SK-N-SH (cell line): ENCODE data around the gene LTA4H. TPM values are rescaled to one million over a fixed set of nuclear protein-coding genes. Genes with fewer than 3 reads are reported as not detected.

Experiments used
- CTCF ChIA-PET: fragments of 300-600, 350-600 bp; formaldehyde crosslinking; extraction: SDS; loops from one replicate; lab custom pipeline; 2021; lab: Yijun Ruan, JAX
- POLR2A ChIA-PET: fragments of 350-600 bp; sonication (Branson Sonifier 250); formaldehyde crosslinking; extraction: SDS; loops from one replicate; lab custom pipeline; 2020; ENCODE audit warnings: antibody characterized with exemption, inconsistent platforms; lab: Yijun Ruan, JAX
- DNase-seq: peaks from one replicate; pipeline ENCODE4 v3.0.0; 2012
- H2AFZ ChIP-seq: fragments of 200-600 bp; sonication (generic); 2 replicates; pipeline ENCODE4 v1.8.1; 2016; ENCODE audit warnings: antibody characterized with exemption, mild to moderate bottlenecking, low read depth
- H3F3A ChIP-seq: fragments of 200-600 bp; sonication (generic); replicated peaks from 2 replicates; pipeline ENCODE3; 2016; ENCODE audit warnings: antibody characterized with exemption, mild to moderate bottlenecking; ENCODE audit not compliant: insufficient read depth
- H3K27ac ChIP-seq, 2 experiments: fragments of 200-500 bp in 1 of 2; fragments of 200-600 bp in 1 of 2; sonication (Bioruptor generic) in 1 of 2; sonication (generic), shearing (Covaris generic) in 1 of 2; 2 replicates each; pipeline versions ENCODE4 v1.5.1 to v1.6.1; 2014 to 2016; ENCODE audit warnings: low read depth in 2 of 2, inconsistent platforms in 1 of 2, low read length in 1 of 2, mild to moderate bottlenecking in 1 of 2, mixed read lengths in 1 of 2
- H3K27me3 ChIP-seq: fragments of 200-600 bp; sonication (generic), shearing (Covaris generic); 2 replicates; pipeline ENCODE4 v1.6.1; 2016; ENCODE audit warnings: mixed run types; ENCODE audit not compliant: insufficient read depth
- H3K36me3 ChIP-seq, 2 experiments: fragments of 200-500 bp in 1 of 2; fragments of 200-600 bp in 1 of 2; sonication (Bioruptor generic) in 1 of 2; sonication (generic) in 1 of 2; replicated peaks in 1 of 2; 2 replicates each; pipeline versions ENCODE3 to v1.5.1; 2014 to 2016; ENCODE audit warnings: low read length in 1 of 2, mild to moderate bottlenecking in 1 of 2; ENCODE audit not compliant: insufficient read depth in 2 of 2, control insufficient read depth in 1 of 2
- H3K4me1 ChIP-seq, 2 experiments: fragments of 200-500 bp in 1 of 2; fragments of 200-600 bp in 1 of 2; sonication (Bioruptor generic) in 1 of 2; sonication (generic), shearing (Covaris generic) in 1 of 2; 2 replicates each; pipeline versions ENCODE4 v1.5.1 to v1.6.1; 2014 to 2016; ENCODE audit warnings: low read depth in 1 of 2, low read length in 1 of 2, mixed run types in 1 of 2; ENCODE audit not compliant: insufficient read depth in 2 of 2, control insufficient read depth in 1 of 2
- H3K4me2 ChIP-seq: fragments of 200-600 bp; sonication (generic), shearing (Covaris generic); 2 replicates; pipeline ENCODE4 v1.6.1; 2017; ENCODE audit warnings: mixed run types
- H3K4me3 ChIP-seq, 2 experiments: fragments of 200-500 bp in 1 of 2; fragments of 200-600 bp in 1 of 2; sonication (Bioruptor generic) in 1 of 2; sonication (generic), shearing (Covaris generic) in 1 of 2; 2 replicates each; pipeline versions ENCODE4 v1.5.1 to v1.8.1; 2014 to 2016; ENCODE audit warnings: low read depth in 2 of 2, inconsistent platforms in 1 of 2, low read length in 1 of 2, mild to moderate bottlenecking in 1 of 2, mixed read lengths in 1 of 2, moderate library complexity in 1 of 2
- H3K79me2 ChIP-seq: fragments of 200-600 bp; sonication (generic); 2 replicates; pipeline ENCODE4 v1.8.1; 2017; ENCODE audit warnings: mild to moderate bottlenecking; ENCODE audit not compliant: insufficient read depth
- H3K9ac ChIP-seq: fragments of 200-600 bp; sonication (generic); 2 replicates; pipeline ENCODE4 v1.6.1; 2017; ENCODE audit warnings: mixed run types
- H3K9me2 ChIP-seq: fragments of 200-600 bp; sonication (generic); 2 replicates; pipeline ENCODE4 v1.6.1; 2017; ENCODE audit warnings: mixed run types
- H3K9me3 ChIP-seq: fragments of 200-600 bp; sonication (generic); 2 replicates; pipeline ENCODE4 v1.6.1; 2017; ENCODE audit warnings: mixed run types, mild to moderate bottlenecking, moderate library complexity
- H4K20me1 ChIP-seq: fragments of 200-600 bp; sonication (generic); 2 replicates; pipeline ENCODE4 v1.6.1; 2017; ENCODE audit warnings: mild to moderate bottlenecking, mixed run types; ENCODE audit not compliant: insufficient read depth
- CHD2 ChIP-seq: fragments of 150-350 bp; IDR thresholded peaks from 2 replicates; pipeline ENCODE4 v1.6.1; 2018; ENCODE audit warnings: low read length; ENCODE audit not compliant: partially characterized antibody
- ELF1 ChIP-seq: IDR thresholded peaks from 2 replicates; pipeline ENCODE4 v1.4.0; 2012
- EP300 ChIP-seq, 2 experiments: IDR thresholded peaks; 2 replicates each; pipeline versions ENCODE4 v1.4.0 to v1.6.1; 2012; ENCODE audit warnings: borderline replicate concordance in 1 of 2, low read depth in 1 of 2, low read length in 1 of 2
- FOXJ3 ChIP-seq: sonication (generic); formaldehyde crosslinking; IDR thresholded peaks from 2 replicates; pipeline ENCODE4 v1.5.1; 2020; ENCODE audit warnings: mild to moderate bottlenecking, missing genetic modification reagents
- GATA2 ChIP-seq: sonication (generic); formaldehyde crosslinking; IDR thresholded peaks from 2 replicates; pipeline ENCODE4 v1.5.0; 2020; ENCODE audit warnings: mild to moderate bottlenecking, missing genetic modification reagents
- MXI1 ChIP-seq: IDR thresholded peaks from 2 replicates; pipeline ENCODE4 v1.6.1; 2012; ENCODE audit warnings: mild to moderate bottlenecking, low read depth, low read length, improper control_type of control experiment
- RAD21 ChIP-seq: IDR thresholded peaks from 2 replicates; pipeline ENCODE4 v1.6.1; 2012; ENCODE audit warnings: mild to moderate bottlenecking, low read length
- RFX5 ChIP-seq: IDR thresholded peaks from 2 replicates; pipeline ENCODE4 v1.6.1; 2012; ENCODE audit warnings: mild to moderate bottlenecking, improper control_type of control experiment, low read length
- SMC3 ChIP-seq: IDR thresholded peaks from 2 replicates; pipeline ENCODE4 v1.6.1; 2012; ENCODE audit warnings: low read depth, low read length, improper control_type of control experiment
- YY1 ChIP-seq: IDR thresholded peaks from 2 replicates; pipeline ENCODE4 v1.4.0; 2012; ENCODE audit warnings: low read depth, mild to moderate bottlenecking
- WGBS: methylation state at CpG from one replicate; pipeline ENCODE4 v1.1.6; 2017; ENCODE audit warnings: low lambda C conversion rate; 5-methylcytosine and 5-hydroxymethylcytosine counted together
- polyA plus RNA-seq, 3 experiments: library from polyadenylated mRNA; depleted of rRNA; stranded (reverse); fragments of >200 nt; gene quantifications; 2 replicates each; pipeline ENCODE4 v1.2.3, GENCODE V29; 2012
- TF ChIP-seq, protein P1 (sequence below): IDR thresholded peaks from 2 replicates; pipeline ENCODE4 v1.4.0; 2012; ENCODE audit warnings: low read depth, borderline replicate concordance
- TF ChIP-seq, protein P2 (sequence below): fragments of 200-600 bp; sonication (generic); IDR thresholded peaks from 2 replicates; pipeline ENCODE4 v1.6.1; 2017; ENCODE audit warnings: antibody characterized with exemption, mild to moderate bottlenecking, moderate library complexity

The LTA4H gene
- polyA plus RNA-seq, 1 of the 3 experiments (the other 2 are of a cell fraction) = 55.9 TPM

DNA sequence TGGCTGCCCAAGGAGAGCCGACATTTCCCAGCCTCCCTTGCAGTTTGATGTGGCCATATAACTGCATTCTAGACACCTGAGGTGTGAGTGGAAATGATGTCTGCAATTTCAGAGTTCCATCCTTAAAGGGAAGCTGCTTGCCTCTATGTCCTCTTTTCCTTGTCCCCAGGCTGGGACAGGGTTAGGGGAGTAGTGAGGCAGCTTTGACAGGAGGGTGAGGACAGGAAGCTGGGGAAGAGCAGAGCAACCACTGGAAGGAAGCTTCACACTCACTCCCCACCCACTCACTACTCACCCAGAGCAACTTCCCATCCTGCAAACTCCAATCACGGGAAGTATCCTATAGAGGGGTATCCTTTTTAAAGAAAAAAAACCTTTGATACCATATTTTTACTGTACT, 28.9 kb upstream of the LTA4H start (continued):
- TF ChIP-seq, protein P1, sequence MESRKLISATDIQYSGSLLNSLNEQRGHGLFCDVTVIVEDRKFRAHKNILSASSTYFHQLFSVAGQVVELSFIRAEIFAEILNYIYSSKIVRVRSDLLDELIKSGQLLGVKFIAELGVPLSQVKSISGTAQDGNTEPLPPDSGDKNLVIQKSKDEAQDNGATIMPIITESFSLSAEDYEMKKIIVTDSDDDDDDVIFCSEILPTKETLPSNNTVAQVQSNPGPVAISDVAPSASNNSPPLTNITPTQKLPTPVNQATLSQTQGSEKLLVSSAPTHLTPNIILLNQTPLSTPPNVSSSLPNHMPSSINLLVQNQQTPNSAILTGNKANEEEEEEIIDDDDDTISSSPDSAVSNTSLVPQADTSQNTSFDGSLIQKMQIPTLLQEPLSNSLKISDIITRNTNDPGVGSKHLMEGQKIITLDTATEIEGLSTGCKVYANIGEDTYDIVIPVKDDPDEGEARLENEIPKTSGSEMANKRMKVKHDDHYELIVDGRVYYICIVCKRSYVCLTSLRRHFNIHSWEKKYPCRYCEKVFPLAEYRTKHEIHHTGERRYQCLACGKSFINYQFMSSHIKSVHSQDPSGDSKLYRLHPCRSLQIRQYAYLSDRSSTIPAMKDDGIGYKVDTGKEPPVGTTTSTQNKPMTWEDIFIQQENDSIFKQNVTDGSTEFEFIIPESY = no peak
- TF ChIP-seq ELF1 (no peak), CHD2 (no peak), RFX5 (no peak), YY1 (no peak), GATA2 (CRISPR knock-in tag) (no peak), EP300 (IDR thresholded peaks at IDR 0.05; ENCODE audit: borderline replicate concordance in 1 of 2, low read depth in 1 of 2, low read length in 1 of 2) (no peak), MXI1 (no peak)

- Histone ChIP-seq H3F3A (no peaks in the 10 kb centered on the region), H3K4me3 (no peak overlapping the region), H3K4me2 (no peak overlapping the region), H3K27ac (no peak overlapping the region), H3K36me3 (no peaks in the 10 kb centered on the region), H3K9me2 (no peaks in the 10 kb centered on the region), H4K20me1 (no peaks in the 10 kb centered on the region), H3K9me3 (no peaks in the 10 kb centered on the region), H2AFZ (no peak overlapping the region), H3K79me2 (no peaks in the 10 kb centered on the region), H3K4me1 (0 out of 4 replicates have a peak, but pooled peaks cover 0 to 4% of the 10 kb centered on the region in 2 experiments), H3K9ac (no peak overlapping the region), H3K27me3 (no peaks in the 10 kb centered on the region)
- CTCF ChIA-PET = interaction anchor here (3.5 to 6.9 kb wide), 3 partner anchors 151 to 453 kb away, joined by 20 to 84 read pairs (median 27); no protein-coding TSS in a partner anchor
- POLR2A ChIA-PET = no interaction called here
- WGBS = 67% methylated on average over 4 of the region's 4 CpGs
- peak; percentile 37 for DNase-seq
- TF ChIP-seq, protein P2, sequence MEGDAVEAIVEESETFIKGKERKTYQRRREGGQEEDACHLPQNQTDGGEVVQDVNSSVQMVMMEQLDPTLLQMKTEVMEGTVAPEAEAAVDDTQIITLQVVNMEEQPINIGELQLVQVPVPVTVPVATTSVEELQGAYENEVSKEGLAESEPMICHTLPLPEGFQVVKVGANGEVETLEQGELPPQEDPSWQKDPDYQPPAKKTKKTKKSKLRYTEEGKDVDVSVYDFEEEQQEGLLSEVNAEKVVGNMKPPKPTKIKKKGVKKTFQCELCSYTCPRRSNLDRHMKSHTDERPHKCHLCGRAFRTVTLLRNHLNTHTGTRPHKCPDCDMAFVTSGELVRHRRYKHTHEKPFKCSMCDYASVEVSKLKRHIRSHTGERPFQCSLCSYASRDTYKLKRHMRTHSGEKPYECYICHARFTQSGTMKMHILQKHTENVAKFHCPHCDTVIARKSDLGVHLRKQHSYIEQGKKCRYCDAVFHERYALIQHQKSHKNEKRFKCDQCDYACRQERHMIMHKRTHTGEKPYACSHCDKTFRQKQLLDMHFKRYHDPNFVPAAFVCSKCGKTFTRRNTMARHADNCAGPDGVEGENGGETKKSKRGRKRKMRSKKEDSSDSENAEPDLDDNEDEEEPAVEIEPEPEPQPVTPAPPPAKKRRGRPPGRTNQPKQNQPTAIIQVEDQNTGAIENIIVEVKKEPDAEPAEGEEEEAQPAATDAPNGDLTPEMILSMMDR = peak; percentile 47
- TF ChIP-seq MXI1 (no peak), RAD21 (peak; percentile 50), FOXJ3 (no peak), SMC3 (peak; percentile 53)
Observed at GRCh38 chr12:96063046-96063445, 27.7 kb upstream of the LTA4H start.
